Activated CD4-positive, alpha-beta T cell treated with anti-CD3 and anti-CD28 coated beads, Interleukin-2, amount 50 U/mL, for 16 hours (primary cell): ENCODE results near the gene GLT6D1.
"Not testable (repeated sequence)": the region's sequence is repeated elsewhere in the genome, so short reads cannot be mapped to it uniquely, and the experiment has no call there.

Experiments used
- DNase-seq: peaks from one replicate; pipeline ENCODE4 v3.0.0-alpha.2; 2020

Gene GLT6D1

DNA sequence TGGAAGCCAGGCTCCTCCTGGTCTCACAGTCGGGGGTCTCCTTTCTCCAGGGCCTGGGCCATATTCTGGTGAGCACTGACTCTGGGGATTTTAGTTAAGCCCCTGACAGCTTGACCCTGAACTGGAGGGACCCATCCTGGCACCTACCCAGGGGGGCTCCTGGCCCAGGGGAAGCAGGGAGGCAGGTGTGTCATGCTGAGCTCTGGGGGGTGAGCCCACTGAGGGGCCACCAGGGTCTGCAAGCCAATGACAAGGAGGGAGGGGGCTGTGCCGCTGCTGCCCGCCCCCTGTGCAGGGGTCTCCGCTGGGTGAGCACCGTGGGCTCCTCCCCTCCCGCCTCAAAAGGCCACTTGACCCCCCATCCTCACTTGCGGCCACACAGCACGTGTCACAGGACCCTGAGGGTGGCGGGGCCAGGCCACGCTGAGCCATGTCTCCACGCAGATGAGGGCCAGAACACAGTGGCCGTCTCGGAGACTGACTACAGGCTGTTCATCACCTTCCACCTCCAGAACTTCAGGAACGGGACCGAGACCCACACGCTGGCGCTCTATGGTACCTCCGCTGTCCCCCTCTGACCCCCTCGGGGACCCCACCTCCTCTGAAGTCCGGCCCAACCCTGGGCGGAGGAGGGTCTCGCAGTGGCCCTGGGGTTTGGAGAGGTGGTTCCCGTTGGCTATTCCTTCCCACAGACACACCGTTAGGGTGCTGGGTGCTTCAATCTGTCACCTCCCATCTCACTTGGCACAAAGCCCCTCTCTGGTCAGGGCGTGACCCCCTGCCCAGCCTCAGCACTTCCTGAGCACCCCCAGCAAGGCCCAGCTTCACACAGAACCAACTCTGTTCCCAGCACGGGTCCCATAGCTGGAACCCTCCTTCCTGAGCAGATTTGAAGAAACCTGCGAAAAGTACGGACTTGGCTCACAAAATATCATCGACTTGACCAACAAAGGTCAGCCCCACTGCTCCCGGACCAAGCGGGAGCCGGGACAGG is 25.8 kb upstream of the GLT6D1 start:
- DNase-seq = no peak

GRCh38 chr9:135664266-135664665 is 24.9 kb upstream of the GLT6D1 start:
- no peak for DNase-seq

DNA sequence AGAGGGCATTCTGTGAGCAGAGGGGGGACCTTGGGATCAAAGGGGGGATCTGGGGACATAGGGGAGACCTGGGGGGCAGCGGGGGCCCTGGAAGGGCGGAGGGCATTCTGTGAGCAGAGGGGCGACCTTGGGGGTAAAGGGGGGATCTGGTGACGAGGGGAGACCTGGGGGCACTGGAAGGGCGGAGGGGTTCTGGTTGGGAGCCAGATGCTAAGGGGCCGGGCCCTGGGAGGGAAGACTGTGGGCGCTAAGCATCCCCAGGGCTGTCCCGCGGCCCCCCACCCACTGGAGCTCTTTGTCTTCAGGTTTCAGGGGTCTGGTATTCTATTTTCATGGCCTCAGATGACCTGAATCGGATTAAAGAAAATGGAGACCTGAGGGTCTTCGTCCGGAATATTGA is 24.5 kb upstream of the GLT6D1 start:
- no peak for DNase-seq

DNA sequence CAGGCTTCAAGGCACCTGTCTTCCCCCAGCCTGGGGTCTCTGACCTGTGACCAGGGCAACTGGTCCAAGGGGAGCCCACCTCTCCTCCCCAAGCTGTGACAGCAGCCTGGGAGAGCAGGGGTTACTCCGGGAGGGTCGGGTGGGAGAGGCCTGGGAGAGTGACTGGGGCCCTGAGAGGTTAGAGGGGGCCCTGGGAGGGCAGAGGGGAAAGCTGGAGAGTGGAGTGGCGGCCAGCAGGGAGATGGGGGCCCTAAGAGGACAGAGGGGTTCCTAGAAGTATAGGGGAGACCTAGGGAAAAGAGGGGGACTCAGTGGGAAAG is 24.1 kb upstream of the GLT6D1 start:
- no peak for DNase-seq

GRCh38 chr9:135662758-135663450 is 23.6 kb upstream of the GLT6D1 start, which contains the start of gene LCN9:
Gene LCN9 (plus strand): TSS chr9:135663309. CDS start chr9:135663322, 13 bp downstream.
- no peak for DNase-seq

DNA sequence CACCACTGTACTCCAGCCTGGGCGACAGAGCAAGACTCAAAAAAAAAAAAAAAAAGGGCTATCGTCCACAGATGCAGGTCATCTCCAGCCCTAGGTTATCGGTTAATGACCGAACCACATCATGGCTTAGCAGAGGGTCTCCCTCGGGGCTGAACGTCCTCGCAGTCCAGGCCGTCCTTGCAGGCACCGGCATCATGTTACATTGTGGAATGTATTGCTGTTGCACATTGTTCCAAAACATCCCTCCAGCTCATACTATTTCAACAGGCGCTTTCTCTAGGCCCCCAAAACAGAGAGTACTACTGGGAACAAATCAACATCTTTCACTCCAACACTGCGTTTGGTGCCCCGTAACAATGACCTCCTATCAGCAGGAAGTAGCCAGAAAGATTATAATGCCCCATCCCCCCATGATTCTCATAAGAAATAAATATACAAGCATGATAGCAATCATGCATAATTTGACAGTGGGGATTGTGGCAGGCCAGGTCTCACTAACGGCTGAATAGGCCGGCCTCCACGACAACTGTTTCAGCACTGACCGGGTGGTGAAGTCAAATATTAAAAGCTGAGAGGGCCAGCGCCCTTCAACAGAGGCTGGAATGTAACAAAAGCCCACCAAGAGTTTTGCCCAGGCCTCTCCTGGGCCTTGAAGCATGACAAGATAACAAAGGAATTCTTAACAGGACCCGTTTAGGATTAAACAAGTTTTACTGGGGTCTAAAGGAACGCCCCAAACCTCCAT is 22.6 kb upstream of the GLT6D1 start:
- no peak for DNase-seq

DNA sequence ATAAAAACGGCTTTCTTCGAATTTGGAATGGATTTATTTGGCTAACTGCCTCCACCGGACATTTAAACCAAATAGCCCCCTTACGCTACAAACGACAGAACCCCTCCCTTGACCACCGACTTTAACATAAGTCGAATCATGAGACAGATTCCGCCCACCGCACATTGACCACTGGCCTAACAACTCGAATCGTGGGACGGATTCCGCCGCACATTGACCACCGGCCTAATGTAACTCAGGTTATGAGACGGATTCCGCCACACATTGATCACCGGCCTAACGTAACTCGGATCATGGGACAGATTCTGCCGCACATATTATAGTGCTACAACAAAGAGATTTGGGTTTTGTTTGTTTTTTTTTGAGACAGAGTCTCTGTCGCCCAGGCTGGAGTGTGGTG is 21.1 kb upstream of the GLT6D1 start:
- no peak for DNase-seq

DNA sequence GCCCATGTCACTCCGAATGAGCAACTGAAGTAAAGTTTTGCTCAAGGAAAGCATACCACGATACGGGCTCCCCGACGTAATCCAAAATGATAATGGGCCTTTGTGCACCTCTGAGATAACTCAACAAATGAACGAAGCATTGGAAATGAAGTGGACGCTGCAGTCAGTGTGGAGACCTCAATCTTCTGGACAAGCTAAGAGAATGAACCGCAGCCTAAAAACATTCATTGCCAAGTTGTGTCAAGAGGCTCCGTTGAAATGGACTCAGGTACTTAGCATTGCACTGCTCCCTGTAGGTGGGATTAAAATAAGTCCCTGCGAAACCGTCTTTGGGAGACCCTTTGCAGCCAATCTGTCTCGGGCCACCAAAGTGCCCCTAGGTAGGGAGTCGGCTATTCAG is 19.9 kb upstream of the GLT6D1 start:
- DNase-seq = no peak

- DNase-seq = no peak
Observed at GRCh38 chr9:135657416-135657815, 18.1 kb upstream of the GLT6D1 start.

GRCh38 chr9:135655317-135655716 is 16.0 kb upstream of the GLT6D1 start:
- no peak for DNase-seq

DNA sequence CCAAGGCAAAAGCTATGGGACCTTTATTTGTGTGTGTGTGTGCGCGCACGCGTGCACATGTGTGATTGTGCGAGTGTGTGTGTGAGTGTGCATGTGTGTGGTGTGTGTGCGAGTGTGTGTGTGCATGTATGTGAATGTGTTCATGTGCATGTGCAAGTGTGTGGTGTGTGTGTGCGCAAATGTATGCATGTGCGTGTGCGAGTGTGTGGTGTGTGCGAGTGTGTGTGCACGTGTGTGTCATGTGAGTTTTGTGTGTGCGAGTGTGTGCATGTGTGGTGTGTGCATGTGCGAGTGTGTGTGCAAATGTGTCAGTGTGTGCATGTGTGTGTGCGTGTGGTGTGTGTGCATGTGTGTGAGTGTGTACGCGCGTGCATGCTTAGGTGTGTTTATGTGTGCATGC is 11.1 kb upstream of the GLT6D1 start:
- DNase-seq = no peak

GRCh38 chr9:135649508-135649907 is 10.2 kb upstream of the GLT6D1 start:
- no peak for DNase-seq

DNA sequence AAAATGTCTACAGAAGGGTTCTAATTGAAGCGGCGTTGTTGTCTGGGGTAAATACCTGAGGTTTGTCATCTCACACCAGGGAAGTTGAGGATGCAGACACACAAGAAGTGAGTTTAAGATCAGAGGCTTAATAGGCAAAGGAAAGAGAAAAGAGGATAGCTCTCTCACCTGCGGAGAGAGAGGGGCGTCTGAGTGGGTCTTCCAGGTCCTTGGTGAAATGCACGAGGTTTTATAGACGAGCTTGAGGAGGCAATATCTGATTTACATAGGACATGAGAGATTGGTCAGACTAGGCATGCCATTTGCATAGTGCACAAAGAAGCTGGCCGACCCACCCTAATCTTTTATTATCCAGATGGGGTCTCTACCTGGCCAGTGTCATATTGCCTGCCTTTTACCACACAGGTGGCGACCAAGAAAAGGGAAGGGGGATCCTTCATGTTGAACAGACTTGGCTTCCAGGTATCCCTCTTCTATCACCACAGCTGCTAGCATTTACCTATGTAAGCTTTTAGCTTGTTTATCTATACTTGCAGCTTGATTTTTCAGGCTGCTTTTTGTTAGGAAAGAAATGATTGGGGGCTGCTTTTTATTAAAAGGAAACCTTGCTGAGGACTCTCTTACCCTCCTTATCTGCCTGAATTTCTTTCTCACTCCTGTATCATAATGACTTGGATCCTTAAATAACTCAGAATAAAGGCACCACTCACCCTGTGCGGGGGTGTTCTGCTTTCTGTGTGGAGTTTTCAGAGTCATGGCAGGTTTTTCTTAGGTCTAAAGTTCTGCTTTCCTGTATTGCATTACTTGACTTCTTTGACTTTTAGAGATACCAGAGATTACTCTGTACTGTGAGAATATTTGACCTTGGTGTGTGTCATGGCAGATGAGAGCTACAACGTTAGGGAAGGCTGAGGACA is 9.4 kb upstream of the GLT6D1 start:
- DNase-seq = no peak

DNA sequence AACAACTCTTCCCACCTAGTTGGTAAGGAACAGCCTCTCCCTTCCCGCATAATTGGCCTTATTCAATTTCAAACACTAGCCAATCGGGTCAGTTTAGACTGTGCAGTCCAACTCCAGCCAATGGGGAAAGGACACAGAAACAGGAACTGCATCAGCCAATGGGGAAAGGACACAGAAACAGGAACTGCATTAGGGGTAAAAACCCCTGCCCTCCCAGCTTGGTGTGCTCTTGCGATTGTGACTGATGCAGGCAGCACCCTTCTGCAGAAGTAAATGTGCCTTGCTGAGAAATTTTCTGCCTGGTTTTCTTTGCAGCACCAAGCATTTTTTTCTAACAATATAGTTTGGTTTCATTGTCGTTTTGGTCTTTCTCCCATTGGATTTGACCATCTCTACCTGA is 8.5 kb upstream of the GLT6D1 start:
- no peak for DNase-seq

- no peak for DNase-seq
Observed at GRCh38 chr9:135644631-135645218, 5.4 kb upstream of the GLT6D1 start.

DNA sequence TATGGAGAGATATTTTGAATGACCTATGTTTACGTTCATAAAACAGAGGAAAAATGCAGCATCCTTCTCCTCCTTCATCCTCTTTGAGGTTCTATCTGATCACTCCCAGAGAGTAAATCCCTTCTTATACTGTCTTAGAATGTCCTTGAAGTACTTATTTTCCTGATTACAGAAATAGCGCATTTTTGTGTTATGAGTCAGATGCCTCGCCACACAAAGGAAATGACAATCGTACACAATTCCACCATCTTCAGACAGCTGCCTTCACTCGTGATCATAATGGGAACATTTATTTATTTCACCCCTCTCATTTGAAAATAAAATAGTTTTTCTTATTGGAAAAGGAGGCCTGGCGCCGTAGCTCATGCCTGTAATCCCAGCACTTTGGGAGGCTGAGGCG is 2.4 kb upstream of the GLT6D1 start:
- no peak for DNase-seq

GRCh38 chr9:135641047-135641446 is 1.7 kb upstream of the GLT6D1 start:
- DNase-seq = no peak

DNA sequence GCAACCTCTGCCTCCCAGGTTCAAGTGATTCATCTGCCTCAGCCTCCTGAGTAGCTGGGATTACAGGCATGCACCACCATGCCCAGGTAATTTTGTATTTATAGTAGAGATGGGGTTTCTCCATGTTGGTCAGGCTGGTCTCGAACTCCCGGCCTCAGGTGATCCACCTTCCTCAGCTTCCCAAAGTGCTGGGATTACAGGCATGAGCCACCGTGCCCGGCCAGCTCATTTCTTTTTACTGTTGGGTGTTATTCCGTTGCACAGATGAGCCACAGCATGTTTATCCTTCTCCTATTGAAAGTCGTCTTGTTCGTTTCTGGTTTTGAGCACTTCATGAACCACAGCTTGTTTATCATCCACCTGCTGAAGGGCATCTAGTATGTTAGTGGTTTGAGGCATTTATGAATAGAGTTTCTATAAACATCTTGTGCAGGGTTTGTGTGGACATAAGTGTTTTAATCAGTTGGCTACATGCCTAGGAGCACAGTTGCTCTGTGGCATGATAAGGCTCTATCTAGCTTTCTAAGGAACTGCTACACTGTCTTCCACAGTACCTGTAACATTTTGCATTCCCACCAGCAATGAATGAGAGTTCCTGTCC is 2.3 kb downstream of the GLT6D1 start:
- DNase-seq = not testable (repeated sequence)

DNA sequence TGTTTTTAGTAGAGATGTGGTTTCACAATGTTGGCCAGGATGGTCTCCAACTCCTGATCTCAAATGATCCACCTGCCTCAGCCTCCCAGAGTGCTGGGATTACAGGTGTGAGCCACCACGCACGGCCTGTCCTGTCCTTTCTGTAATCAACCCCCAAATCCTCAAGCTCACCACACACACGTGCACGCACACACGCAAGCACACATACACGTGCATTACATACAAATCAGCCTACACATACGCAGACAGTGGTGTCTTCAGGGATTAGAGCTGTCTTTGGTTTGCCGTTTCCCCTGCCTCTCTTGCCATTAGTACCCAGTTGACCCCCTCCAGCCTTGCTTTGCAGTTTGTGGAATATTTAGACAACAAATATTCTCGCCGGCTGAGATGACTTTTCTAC is 6.5 kb downstream of the GLT6D1 start:
- no peak for DNase-seq

DNA sequence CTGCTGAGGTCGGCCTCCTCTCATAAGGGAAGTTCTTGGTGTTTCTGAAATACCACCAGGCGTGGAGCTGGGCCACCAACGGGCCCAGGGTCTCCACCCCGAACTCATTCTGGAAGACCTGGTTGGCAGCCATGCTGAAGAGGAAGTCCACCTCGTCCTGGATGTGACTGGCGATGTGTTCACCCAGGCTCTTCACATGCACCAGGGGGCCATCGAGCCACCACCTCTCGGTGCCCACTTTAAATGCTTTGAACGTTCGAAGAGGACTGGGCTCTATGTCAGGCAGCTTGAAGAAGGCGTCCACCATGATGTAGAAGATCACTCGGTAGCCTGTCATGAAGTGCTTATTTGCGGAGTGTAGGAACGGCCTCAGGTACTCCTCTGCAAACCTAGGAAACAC is 15.1 kb downstream of the GLT6D1 start:
- no peak for DNase-seq

DNA sequence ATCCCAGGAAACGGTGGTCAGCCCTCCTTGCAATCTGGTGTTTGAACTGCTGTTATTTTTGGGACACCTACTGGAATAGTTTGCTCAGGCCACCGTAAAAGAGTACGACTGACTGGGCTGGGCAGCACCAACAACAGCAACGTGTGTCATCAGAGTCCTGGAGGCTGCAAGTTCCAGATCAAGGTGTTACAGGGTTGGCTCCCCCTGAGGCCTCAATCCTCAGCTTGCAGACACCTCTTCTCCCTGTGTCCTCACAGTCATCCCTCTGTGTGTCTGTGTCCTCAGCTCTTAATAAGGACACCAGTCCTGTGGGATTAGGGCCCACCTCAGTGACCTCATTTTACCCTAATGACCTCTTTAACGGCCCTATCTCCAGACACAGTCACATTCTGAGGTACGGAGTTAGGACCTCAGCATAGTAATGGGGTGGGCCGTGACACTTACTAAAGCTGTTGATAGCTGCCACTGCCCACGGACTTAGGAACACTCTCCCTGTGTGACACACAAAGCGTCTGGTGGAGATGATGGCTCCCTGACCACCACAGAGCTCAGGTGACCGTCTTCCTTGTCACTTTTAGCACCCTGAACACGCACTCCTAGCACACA is 16.8 kb downstream of the GLT6D1 start:
- no peak for DNase-seq
